Measurements from ENCODE around the gene IVNS1ABP. TPM values are rescaled to one million over a fixed set of nuclear protein-coding genes. Genes with fewer than 3 reads are reported as not detected.

The IVNS1ABP gene
- total RNA-seq, 2 donors from 2014 or later = 87.2 to 141 TPM

GRCh38 chr1:185305419-185305818 is 11.6 kb downstream of the IVNS1ABP start:
- no peak overlapping the region for H3K4me3 ChIP-seq
- H3K36me3 ChIP-seq = peaks cover 16% of the 10 kb centered on the region
- H3K9me3 ChIP-seq = no peaks in the 10 kb centered on the region
- H3K4me1 ChIP-seq = no peaks in the 10 kb centered on the region
- DNase-seq = no peak
- no peak overlapping the region for H3K27ac ChIP-seq
- no peak overlapping the region for H3K9ac ChIP-seq (ENCODE audit: low read depth in 2 of 2, low read length in 2 of 2)
- H3K27me3 ChIP-seq = no peaks in the 10 kb centered on the region
- intact Hi-C loops (cut with DNase I) = no loop called here
- TF ChIP-seq, protein P1, sequence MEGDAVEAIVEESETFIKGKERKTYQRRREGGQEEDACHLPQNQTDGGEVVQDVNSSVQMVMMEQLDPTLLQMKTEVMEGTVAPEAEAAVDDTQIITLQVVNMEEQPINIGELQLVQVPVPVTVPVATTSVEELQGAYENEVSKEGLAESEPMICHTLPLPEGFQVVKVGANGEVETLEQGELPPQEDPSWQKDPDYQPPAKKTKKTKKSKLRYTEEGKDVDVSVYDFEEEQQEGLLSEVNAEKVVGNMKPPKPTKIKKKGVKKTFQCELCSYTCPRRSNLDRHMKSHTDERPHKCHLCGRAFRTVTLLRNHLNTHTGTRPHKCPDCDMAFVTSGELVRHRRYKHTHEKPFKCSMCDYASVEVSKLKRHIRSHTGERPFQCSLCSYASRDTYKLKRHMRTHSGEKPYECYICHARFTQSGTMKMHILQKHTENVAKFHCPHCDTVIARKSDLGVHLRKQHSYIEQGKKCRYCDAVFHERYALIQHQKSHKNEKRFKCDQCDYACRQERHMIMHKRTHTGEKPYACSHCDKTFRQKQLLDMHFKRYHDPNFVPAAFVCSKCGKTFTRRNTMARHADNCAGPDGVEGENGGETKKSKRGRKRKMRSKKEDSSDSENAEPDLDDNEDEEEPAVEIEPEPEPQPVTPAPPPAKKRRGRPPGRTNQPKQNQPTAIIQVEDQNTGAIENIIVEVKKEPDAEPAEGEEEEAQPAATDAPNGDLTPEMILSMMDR (IDR thresholded peaks at IDR 0.05) = no peak

- intact Hi-C loops (cut with DNase I) = no loop called here
- Histone ChIP-seq H3K27me3 (no peaks in the 10 kb centered on the region), H3K27ac (no peak overlapping the region)
These were observed 16.9 kb downstream of the IVNS1ABP start for GRCh38 chr1:185300152-185300551.

DNA sequence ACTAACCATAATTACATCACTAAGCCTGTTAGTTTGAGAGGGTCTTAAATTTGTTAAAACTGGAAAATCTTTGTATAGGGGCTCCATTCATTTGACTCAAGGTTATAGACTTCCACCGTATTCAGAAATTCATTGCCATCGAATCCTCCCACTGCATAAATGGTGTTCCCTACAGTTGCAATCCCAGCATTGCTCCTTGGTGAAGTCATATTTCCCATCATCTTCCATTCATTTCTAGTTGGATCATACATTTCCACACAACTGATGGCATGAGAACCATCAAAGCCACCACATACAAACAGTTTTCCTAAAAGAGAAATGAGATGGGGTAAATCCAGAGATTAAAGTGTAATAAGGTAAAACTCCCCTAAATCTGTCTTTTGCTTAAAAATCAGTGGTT is 19.1 kb downstream of the IVNS1ABP start:
- Histone ChIP-seq H3K36me3 (peaks cover 7% of the 10 kb centered on the region), H3K27ac (no peak overlapping the region), H3K4me3 (no peak overlapping the region), H3K9me3 (no peaks in the 10 kb centered on the region), H3K27me3 (no peaks in the 10 kb centered on the region), H3K9ac (ENCODE audit: low read depth in 2 of 2, low read length in 2 of 2) (no peak overlapping the region), H3K4me1 (no peaks in the 10 kb centered on the region)
- intact Hi-C loops (cut with DNase I) = no loop called here
- DNase-seq = no peak
- TF ChIP-seq, protein P1 (IDR thresholded peaks at IDR 0.05) = no peak

More at GRCh38 chr1:185300152-185300551, 16.9 kb downstream of the IVNS1ABP start:
- no peaks in the 10 kb centered on the region for H3K9me3 ChIP-seq
- no peaks in the 10 kb centered on the region for H3K4me1 ChIP-seq
- no peak overlapping the region for H3K9ac ChIP-seq (ENCODE audit: low read depth in 2 of 2, low read length in 2 of 2)
- H3K4me3 ChIP-seq = no peak overlapping the region
- H3K36me3 ChIP-seq = peaks cover 12% of the 10 kb centered on the region
- TF ChIP-seq, protein P1 (IDR thresholded peaks at IDR 0.05) = no peak
- DNase-seq = no peak

GRCh38 chr1:185295091-185295490 is 22.0 kb downstream of the IVNS1ABP start:
- Histone ChIP-seq H3K9me3 (no peaks in the 10 kb centered on the region), H3K4me1 (no peaks in the 10 kb centered on the region), H3K9ac (ENCODE audit: low read depth in 2 of 2, low read length in 2 of 2) (no peak overlapping the region), H3K4me3 (no peak overlapping the region), H3K36me3 (peaks cover 7% of the 10 kb centered on the region), H3K27me3 (no peaks in the 10 kb centered on the region), H3K27ac (no peak overlapping the region)
- TF ChIP-seq, protein P1 (IDR thresholded peaks at IDR 0.05) = no peak
- intact Hi-C loops (cut with DNase I) = no loop called here
- DNase-seq = no peak

- intact Hi-C loops (cut with DNase I) = no loop called here
- no peak overlapping the region for H3K27ac ChIP-seq
- no peak overlapping the region for H3K4me3 ChIP-seq
- no peaks in the 10 kb centered on the region for H3K27me3 ChIP-seq
- no peak for DNase-seq
- TF ChIP-seq, protein P1 (IDR thresholded peaks at IDR 0.05) = no peak
- H3K4me1 ChIP-seq = no peaks in the 10 kb centered on the region
- H3K36me3 ChIP-seq = peaks cover 7% of the 10 kb centered on the region
- no peaks in the 10 kb centered on the region for H3K9me3 ChIP-seq
- no peak overlapping the region for H3K9ac ChIP-seq (ENCODE audit: low read depth in 2 of 2, low read length in 2 of 2)
These were observed 23.0 kb downstream of the IVNS1ABP start for GRCh38 chr1:185293967-185294542.

Data from colonic mucosa (tissue), 4 donors.